Stimulated activated CD4-positive, alpha-beta T cell treated with anti-CD3 and anti-CD28 coated beads, Interleukin-12 subunit alpha, Interleukin-12 subunit beta, amount 100 ng/mL, for 24 hours (primary cell): Measurements from ENCODE around the gene MYLIP.
"Not testable (repeated sequence)": the region's sequence is repeated elsewhere in the genome, so short reads cannot be mapped to it uniquely, and the experiment has no call there.

Experiments
- DNase-seq, 2 experiments: peaks; one replicate each; pipeline ENCODE4 v3.0.0-alpha.2; 2020; ENCODE audit warnings: low read depth in 2 of 2

MYLIP gene

GRCh38 chr6:16174416-16175078 is 45.7 kb downstream of the MYLIP start:
- no peak for DNase-seq

GRCh38 chr6:16176600-16176999 is 47.7 kb downstream of the MYLIP start:
- DNase-seq = not testable (repeated sequence)

- DNase-seq = no peak
These were observed 49.0 kb downstream of the MYLIP start for GRCh38 chr6:16177881-16178280.

GRCh38 chr6:16178351-16178750 is 49.5 kb downstream of the MYLIP start:
- DNase-seq = no peak

- no peak for DNase-seq
These were observed 50.2 kb downstream of the MYLIP start for GRCh38 chr6:16179063-16179462.

GRCh38 chr6:16179970-16180431 is 51.1 kb downstream of the MYLIP start:
- no peak for DNase-seq

GRCh38 chr6:16180696-16181438 is 52.0 kb downstream of the MYLIP start:
- no peak for DNase-seq

- no peak for DNase-seq
These were observed 52.8 kb downstream of the MYLIP start for GRCh38 chr6:16181439-16182297.

- DNase-seq = no peak
These were observed 54.3 kb downstream of the MYLIP start for GRCh38 chr6:16183187-16183664.

- no peak for DNase-seq
These were observed 55.2 kb downstream of the MYLIP start for GRCh38 chr6:16184129-16184528.

- no peak for DNase-seq
These were observed 55.7 kb downstream of the MYLIP start for GRCh38 chr6:16184551-16184950.

- DNase-seq = no peak
These were observed 58.3 kb downstream of the MYLIP start for GRCh38 chr6:16187176-16187575.

GRCh38 chr6:16190214-16190613 is 61.3 kb downstream of the MYLIP start:
- DNase-seq = no peak

- DNase-seq = no peak
These were observed 67.5 kb downstream of the MYLIP start for GRCh38 chr6:16196260-16196983.

GRCh38 chr6:16196984-16197546 is 68.2 kb downstream of the MYLIP start:
- DNase-seq = no peak
